ENCODE data around the gene RAB36. TPM values are rescaled to one million over a fixed set of nuclear protein-coding genes. Genes with fewer than 3 reads are reported as not detected.

Gene RAB36
- total RNA-seq, 1 experiment from 2014 or later, result 1.8 TPM

- ATAC-seq (no peak), DNase-seq (ENCODE audit: low spot score) (no peak)
- CTCF ChIA-PET, result interaction anchor here (1.0 to 7.4 kb wide), 7 partner anchors 10 to 172 kb away, joined by 3 to 92 read pairs (median 7); no protein-coding TSS in a partner anchor
- POLR2A ChIA-PET, result no interaction called here
- TF ChIP-seq GTF2I (CRISPR knock-in tag; conservative IDR thresholded peaks at IDR 0.05) (no peak), ZNF138 (CRISPR knock-in tag; conservative IDR thresholded peaks at IDR 0.05) (no peak), SMAD4 (CRISPR knock-in tag; IDR thresholded peaks at IDR 0.05) (no peak), ZNF317 (CRISPR knock-in tag; IDR thresholded peaks at IDR 0.05; ENCODE audit: borderline replicate concordance, low read depth) (no peak), SMAD3 (CRISPR knock-in tag; IDR thresholded peaks at IDR 0.05; ENCODE audit: borderline replicate concordance) (no peak), TP53 (CRISPR knock-in tag; IDR thresholded peaks at IDR 0.05) (no peak), JUN (CRISPR knock-in tag; IDR thresholded peaks at IDR 0.05) (no peak), USF1 (CRISPR knock-in tag; IDR thresholded peaks at IDR 0.05) (no peak), E2F5 (CRISPR knock-in tag; IDR thresholded peaks at IDR 0.05) (no peak), ZSCAN18 (CRISPR knock-in tag; IDR thresholded peaks at IDR 0.05) (no peak)
- Mint-ChIP-seq H3K9me3 (no peaks in the 10 kb centered on the region), H3K4me3 (no peak overlapping the region), H3K27ac (no peak overlapping the region), H3K36me3 (no peaks in the 10 kb centered on the region), H3K4me1 (peaks cover 3% of the 10 kb centered on the region; the same call in 1 of the 2 replicates), H3K27me3 (ENCODE audit: low read depth) (no peaks in the 10 kb centered on the region; the same call in 1 of the 2 replicates)
Measured at GRCh38 chr22:23113847-23114720, 31.2 kb upstream of the RAB36 start.

GRCh38 chr22:23114721-23115020, 30.6 kb upstream of the RAB36 start:
- no peaks in the 10 kb centered on the region for H3K36me3 Mint-ChIP-seq
- ATAC-seq, result no peak
- CTCF ChIA-PET, result interaction anchor here (1.0 to 7.4 kb wide), 4 partner anchors 9 to 160 kb away, joined by 4 to 92 read pairs (median 6); no protein-coding TSS in a partner anchor

More at GRCh38 chr22:23114721-23115020, 30.6 kb upstream of the RAB36 start:
- Mint-ChIP-seq H3K27ac (no peak overlapping the region), H3K4me1 (peaks cover 3% of the 10 kb centered on the region; the same call in 1 of the 2 replicates), H3K27me3 (ENCODE audit: low read depth) (peaks cover 5% of the 10 kb centered on the region), H3K4me3 (no peak overlapping the region), H3K9me3 (no peaks in the 10 kb centered on the region)
- TF ChIP-seq FOXP4 (CRISPR knock-in tag; IDR thresholded peaks at IDR 0.05) (no peak), ZBTB43 (CRISPR knock-in tag; IDR thresholded peaks at IDR 0.05) (no peak), HMGXB4 (CRISPR knock-in tag; IDR thresholded peaks at IDR 0.05) (no peak), NFATC4 (CRISPR knock-in tag; IDR thresholded peaks at IDR 0.05) (no peak)
- DNase-seq (ENCODE audit: low spot score), result no peak
- POLR2A ChIA-PET, result no interaction called here
